Raji (cell line): ENCODE measurements around the gene EML5.

Source experiments
- POLR2A ChIP-seq: IDR thresholded peaks from 2 replicates; pipeline ENCODE4 v1.6.1; 2011; ENCODE audit warnings: low read depth, low read length, control low read depth; ENCODE audit not compliant: insufficient read depth

Gene EML5

DNA sequence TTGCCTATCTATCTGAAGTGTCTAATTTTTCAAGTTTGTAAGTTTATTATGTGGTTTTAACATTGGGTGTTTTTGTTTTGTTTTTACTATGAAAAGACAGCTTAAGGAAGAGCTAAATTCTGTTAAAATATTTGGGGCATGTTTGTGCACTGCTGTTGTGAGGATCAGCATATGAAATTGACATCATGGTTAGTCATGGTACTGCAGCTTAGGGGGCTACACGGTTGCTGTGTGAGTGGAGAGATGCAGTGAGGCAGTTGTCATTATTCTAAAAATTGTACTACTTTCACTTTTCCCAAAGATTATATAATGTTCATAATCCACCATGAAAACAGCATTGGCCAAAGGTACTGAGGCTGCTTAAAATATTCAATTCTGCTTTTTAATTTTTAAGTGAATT is 180.9 kb downstream of the EML5 start:
- TF ChIP-seq POLR2A: no peak

DNA sequence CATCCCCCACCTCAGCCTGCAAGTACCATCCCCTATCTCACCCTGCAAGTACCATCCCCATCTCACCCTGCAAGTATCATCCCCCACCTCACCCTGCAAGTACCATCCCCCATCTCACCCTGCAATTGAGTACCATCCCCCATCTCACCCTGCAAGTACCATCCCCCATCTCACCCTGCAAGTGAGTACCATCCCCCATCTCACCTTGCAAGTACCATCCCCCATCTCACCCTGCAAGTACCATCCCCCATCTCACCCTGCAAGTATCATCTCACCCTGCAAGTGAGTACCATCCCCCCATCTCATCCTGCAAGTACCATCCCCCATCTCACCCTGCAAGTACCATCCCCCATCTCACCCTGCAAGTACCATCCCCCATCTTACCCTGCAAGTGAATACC is 184.9 kb downstream of the EML5 start:
- no peak for TF ChIP-seq POLR2A

DNA sequence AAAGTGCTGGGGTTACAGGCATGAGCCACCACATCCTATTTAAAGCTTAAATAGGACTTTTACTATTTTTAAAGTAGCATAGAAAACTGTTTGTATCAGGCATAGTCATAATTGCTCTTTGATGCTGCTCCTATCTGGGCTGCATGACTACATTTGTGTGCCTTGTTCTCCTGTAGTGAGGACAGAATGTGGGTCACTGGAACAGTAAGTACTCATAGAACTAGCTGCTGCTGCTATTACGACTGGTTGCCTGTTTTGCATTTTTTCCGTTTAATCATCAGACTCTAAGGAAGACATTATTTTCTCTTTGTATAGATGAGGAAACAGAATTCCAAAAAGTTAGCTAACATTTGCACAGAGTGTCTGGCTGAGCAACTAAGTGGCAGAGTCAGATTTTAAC is 187.2 kb downstream of the EML5 start:
- no peak for TF ChIP-seq POLR2A

DNA sequence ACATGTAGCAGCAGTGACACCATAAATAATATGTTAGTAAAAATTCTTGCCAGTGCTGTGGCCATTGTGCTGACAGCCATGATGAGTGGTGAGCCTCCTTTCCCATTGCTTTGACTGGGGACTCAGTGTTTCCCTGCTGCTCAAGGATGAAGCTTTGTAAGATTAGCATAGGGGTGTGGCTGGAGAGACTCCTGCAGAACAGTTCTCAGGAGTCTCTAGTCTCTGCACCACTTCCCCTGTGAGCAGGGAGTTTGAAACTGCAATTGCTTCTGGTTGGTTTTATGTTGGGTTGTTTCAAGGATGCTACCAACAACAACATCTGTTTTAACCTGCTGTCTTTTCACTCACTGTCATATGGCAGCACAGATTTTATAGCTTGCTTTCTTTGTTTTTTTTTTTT is 188.5 kb downstream of the EML5 start:
- TF ChIP-seq POLR2A: no peak

DNA sequence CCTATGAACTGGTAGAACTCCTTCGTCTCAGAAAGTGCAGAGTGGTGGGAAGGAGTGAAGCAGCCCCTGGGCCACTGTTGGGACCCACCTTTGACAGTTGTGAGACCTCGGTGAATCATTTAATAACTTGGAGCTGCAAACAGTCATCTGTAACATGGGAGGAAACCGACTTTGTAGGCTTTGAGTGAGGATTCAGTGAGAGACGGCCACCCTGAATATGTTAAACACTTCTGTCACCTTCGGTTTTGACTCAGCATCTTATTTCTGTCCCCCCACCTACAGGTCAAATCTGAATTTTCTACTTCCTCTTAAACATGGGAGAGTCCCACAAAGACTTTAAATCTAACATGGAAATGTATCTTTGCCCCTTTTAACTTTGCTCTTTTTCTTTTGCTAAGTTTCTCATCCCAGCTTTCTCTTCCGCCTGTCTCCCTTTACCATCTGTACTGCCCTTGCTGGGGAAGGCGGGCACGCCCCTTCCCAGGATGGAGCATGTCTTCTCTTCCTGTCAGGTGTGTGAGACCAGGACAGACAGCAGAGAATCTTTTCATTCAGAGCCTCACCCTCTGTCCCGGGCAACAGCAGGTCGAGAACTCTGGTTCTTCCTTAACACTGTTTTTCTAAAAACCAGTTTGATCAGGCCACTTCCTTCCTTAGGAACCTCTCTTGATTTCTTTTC is 192.9 kb downstream of the EML5 start:
- no peak for TF ChIP-seq POLR2A

DNA sequence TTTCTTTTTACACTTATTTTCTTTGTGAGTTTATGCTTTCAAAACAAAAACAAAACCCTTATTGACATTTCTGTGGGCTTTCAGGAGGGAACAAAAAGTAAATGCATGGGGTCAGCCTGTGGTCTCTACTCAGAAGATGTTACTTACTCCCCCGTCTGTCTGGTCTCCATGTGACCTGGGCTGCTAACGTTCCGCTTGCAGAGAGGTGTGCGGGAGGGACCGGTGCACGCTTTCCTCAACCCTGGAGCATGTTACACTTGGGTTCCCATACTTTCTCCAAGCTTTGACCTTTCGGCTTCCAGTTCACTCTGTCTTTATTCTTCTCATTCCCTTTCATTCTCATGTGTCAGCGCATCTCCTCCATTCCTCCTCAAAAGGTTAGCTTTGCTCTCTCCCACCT is 193.4 kb downstream of the EML5 start:
- no peak for TF ChIP-seq POLR2A

DNA sequence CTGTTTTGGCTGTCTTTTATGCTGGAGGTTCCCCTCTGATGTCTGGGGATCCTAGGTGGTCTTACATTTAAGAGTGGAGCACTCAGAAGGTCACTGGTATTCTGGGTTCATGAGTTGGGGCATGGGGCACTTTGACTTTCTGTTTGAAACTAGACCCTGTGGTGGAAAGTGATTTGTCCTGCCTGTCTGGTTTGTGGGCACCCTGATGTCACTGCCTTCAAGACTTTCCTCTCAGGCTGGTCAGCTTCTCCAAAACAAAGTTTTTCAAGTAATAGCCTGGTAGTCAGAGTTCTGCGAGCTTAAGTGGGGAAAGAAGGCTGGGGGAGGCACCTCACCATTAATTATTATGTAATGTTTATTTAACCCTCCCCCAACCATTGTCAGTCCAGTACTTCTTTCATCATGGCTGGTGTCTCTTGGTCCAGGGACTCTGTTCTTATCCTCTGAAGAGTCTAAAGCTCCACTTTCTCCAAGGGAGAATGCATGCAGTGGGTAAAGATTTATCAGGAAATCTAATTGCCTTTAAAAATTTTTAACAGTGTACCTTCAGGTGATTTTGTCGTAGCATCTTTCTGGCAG is 194.6 kb downstream of the EML5 start:
- no peak for TF ChIP-seq POLR2A

DNA sequence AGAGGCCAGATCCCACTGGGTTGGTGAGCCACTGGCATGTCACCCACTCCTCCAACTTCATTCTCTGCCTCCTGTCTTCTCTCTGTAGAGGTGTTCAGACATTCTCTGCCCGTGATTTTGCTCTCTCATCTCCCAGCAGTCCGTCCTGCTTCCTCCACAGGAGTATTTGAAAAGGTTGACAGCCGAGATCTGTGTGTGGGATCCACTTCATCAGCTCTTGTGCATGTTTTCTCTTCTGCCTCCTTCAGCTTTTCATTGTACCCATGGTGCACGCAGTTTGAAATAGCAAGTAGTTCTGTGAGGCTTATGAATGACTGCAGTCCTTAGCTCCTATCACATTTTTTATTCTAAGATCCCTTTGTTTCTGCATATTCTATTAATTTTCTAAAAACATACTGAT is 195.2 kb downstream of the EML5 start:
- TF ChIP-seq POLR2A: no peak

DNA sequence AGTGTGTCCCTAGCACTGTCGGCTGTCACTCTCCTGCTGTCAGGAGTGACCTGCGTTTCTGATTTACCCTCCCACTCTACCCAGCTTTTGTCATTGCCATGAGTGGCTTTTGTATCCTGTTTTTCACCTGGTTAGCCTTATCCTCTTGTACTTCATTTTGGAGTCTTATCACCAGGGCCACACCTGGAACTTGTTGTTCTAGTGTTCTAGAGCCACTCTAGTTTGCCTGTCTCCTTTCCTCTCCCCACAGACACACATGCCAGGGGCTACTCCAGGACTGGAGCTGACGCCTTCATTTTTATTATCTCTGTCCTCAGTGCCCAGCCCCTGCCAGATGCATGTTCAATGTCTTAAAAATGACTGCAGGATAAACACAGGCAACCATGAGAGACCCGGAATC is 195.7 kb downstream of the EML5 start:
- no peak for TF ChIP-seq POLR2A

DNA sequence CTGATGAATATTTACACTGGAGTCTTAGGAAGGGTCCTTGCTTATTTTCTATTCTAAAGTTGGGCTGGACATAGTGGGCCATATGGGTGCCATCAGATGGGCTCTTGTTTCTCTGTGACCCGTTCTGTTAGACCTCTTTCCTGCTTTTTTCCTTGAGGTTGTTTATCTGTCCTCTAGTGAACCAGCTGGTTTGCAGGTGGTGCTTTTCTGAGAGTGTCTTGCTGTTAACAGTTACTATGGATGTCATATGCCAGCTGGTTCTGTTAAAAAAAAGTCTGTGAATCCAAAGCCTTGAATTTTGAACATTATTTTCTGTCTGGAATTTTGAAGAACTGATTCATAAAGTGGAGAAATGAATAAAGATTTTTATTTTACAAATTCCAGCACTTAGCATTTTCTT is 200.7 kb downstream of the EML5 start:
- TF ChIP-seq POLR2A: no peak

DNA sequence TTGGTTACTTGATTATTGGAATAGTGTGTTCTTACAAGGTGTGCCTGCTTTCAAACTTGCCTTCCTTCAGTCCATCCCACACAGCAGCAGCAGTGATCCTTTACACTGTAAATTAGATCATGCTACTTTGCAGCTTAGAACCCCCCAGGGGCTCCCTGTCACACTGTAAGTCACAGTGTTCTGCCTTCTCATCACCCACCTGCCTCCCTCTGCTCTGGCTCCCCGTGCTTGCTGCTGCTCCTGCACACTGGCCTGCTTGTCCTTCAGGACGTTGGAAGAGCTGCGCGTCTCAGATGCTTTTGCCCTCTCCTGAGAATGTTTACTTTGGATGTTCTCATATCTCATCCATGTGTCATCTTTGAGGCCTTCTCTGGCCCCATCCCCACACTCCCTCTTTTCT is 202.6 kb downstream of the EML5 start:
- no peak for TF ChIP-seq POLR2A

DNA sequence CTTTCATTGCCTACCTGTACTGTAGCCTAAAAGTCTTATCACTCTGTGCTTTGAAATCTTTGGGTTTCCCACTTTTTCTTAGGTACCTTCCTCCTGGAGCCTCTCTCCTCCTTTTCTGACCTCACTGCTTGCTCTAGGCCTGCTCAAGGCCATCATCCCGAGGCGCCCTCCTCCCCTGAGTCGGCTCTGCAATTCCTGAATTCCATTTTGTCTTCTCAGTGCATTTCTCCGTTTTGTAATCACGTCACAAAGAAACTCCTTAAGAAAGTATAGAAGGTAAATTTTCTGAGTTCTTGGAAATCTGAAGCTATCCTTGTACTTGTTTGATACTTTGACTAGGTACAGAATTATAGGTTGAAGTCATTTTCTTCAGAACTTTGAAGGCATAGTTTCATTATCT is 204.7 kb downstream of the EML5 start:
- no peak for TF ChIP-seq POLR2A

DNA sequence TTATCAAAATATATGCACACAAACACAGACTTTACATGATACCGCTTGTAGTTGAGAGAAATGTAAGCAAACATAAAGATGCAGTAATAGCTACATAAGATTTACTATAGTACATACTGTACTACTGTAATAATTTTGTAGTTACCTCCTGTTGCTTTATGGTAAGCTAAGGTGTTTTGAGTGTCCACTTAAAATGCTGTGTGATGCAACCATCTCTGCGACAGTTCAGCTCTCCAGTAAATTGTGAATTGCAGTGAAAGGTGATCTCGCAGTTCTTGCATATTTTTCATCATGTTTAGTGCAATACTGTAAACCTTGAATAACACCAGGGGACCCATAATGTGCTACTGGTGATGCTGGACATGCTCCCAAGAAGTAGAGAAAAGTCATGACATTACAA is 208.3 kb downstream of the EML5 start:
- TF ChIP-seq POLR2A: no peak

DNA sequence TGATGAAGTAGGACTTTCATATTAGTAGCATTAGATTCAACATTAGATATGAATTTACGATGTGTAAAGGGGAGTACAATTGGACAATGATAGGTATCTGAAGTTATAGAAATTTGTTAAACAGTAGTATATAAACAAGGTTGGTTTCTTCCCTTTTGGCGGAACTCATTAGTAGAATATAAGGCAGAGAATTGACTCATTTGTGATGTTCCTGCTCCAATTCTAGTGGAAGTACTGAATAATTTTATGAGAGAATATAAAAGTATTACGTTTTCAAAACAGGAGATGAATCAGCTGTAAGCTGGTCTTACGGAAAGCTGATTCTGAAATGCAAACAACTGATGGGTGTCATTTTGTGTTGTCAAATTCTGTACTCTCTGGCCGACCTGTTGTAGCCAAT is 216.5 kb downstream of the EML5 start:
- TF ChIP-seq POLR2A: no peak

DNA sequence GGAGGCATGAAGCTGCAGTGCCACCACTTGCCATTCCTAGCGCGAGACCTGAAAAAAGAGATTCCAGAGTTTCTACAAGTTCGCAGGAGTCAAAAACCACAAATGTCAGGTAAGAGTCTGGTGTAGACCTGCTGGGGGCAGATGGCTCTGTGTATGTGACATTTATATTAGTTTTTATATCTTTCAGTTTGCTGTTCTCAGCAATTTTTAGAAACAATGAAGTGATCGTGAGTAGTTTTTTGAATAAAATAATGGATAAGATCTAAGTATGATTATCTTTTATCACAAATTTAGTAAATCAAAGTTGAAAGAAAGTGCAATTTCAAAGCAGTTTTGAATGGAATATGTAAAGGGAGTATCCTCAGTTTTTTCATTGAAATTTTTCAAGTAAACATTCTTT is 220.6 kb downstream of the EML5 start:
- TF ChIP-seq POLR2A: no peak

DNA sequence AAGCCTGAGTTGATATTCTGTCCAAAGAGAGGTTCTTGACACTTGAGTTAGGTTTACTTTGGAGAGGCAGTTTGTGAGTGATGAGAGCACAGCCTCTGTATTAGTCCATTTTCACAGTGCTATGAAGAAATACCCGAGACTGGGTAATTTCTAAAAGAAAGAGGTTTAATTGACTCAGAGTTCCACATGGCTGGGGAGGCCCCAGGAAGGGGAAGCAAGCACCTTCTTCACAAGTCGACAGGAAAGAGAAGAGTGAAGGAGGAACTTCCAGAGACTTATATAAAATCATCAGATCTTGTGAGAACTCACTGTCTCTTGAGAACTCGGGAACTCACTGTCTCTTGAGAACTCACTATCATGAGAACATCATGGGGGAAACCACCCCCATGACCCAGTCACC is 224.6 kb downstream of the EML5 start:
- no peak for TF ChIP-seq POLR2A

DNA sequence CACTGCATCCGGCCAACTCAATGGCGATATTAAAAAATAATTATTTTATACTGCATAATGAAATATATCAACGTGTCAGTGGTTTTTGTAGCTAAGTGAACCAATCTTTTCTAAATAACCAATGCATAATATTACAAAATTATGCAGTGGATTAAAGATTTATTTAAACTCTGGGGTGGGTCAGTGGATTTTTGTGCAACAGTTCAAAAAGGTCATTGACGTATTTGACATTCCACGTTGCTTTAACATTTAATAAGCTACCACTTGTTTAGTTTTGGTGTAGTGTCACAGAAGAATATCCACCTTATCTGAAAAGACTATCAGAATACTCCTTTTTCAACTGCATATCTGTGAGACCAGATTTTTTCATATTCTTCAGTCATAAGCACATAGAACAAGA is 227.3 kb downstream of the EML5 start:
- no peak for TF ChIP-seq POLR2A
